BLaER1 (cell line): ENCODE measurements around the gene TXNDC2.
"Not testable (repeated sequence)": the region's sequence is repeated elsewhere in the genome, so short reads cannot be mapped to it uniquely, and the experiment has no call there.

Experiments
- H3K27ac ChIP-seq: shearing (Covaris generic); formaldehyde crosslinking; 2 replicates; pipeline ENCODE4 v1.8.1; 2022
- H3K27me3 ChIP-seq: shearing (Covaris generic); formaldehyde crosslinking; 2 replicates; pipeline ENCODE4 v1.8.1; 2022
- H3K36me3 ChIP-seq: shearing (Covaris generic); formaldehyde crosslinking; 2 replicates; pipeline ENCODE4 v1.8.1; 2022
- H3K4me1 ChIP-seq: shearing (Covaris generic); formaldehyde crosslinking; 2 replicates; pipeline ENCODE4 v1.8.1; 2022
- H3K4me2 ChIP-seq: shearing (Covaris generic); formaldehyde crosslinking; 2 replicates; pipeline ENCODE4 v1.8.1; 2022
- H3K4me3 ChIP-seq: shearing (Covaris generic); formaldehyde crosslinking; 2 replicates; pipeline ENCODE4 v1.8.1; 2022
- H3K9ac ChIP-seq: shearing (Covaris generic); formaldehyde crosslinking; 2 replicates; pipeline ENCODE4 v1.8.1; 2022
- H3K9me3 ChIP-seq: shearing (Covaris generic); formaldehyde crosslinking; 2 replicates; pipeline ENCODE4 v1.8.1; 2022
- H4K20me1 ChIP-seq: shearing (Covaris generic); formaldehyde crosslinking; 2 replicates; pipeline ENCODE4 v1.8.1; 2022
- Cebpa-rat ChIP-seq: shearing (Covaris generic); IDR thresholded peaks from 2 replicates; pipeline ENCODE4 v1.8.1; 2022

The TXNDC2 gene

GRCh38 chr18:9878783-9879242 lies 7.0 kb upstream of the TXNDC2 start:
- Histone ChIP-seq H4K20me1 (no peaks in the 10 kb centered on the region), H3K4me2 (no peak overlapping the region), H3K36me3 (no peaks in the 10 kb centered on the region), H3K27ac (no peak overlapping the region), H3K9me3 (no peaks in the 10 kb centered on the region), H3K4me1 (no peaks in the 10 kb centered on the region), H3K4me3 (no peak overlapping the region), H3K9ac (no peak overlapping the region), H3K27me3 (no peaks in the 10 kb centered on the region)
- no peak for TF ChIP-seq Cebpa-rat

- H3K9ac ChIP-seq, result no peak overlapping the region
- no peak overlapping the region for H3K27ac ChIP-seq
- H3K9me3 ChIP-seq, result no peaks in the 10 kb centered on the region
- H3K4me1 ChIP-seq, result no peaks in the 10 kb centered on the region
- H3K36me3 ChIP-seq, result no peaks in the 10 kb centered on the region
- no peaks in the 10 kb centered on the region for H3K27me3 ChIP-seq
- H4K20me1 ChIP-seq, result no peaks in the 10 kb centered on the region
- no peak overlapping the region for H3K4me3 ChIP-seq
- H3K4me2 ChIP-seq, result no peak overlapping the region
- no peak for TF ChIP-seq Cebpa-rat
Measured at GRCh38 chr18:9884090-9884489, 1.7 kb upstream of the TXNDC2 start.

- H3K9ac ChIP-seq, result no peak overlapping the region
- H3K36me3 ChIP-seq, result no peaks in the 10 kb centered on the region
- H3K9me3 ChIP-seq, result no peaks in the 10 kb centered on the region
- H3K27ac ChIP-seq, result no peak overlapping the region
- TF ChIP-seq Cebpa-rat, result no peak
- H3K4me1 ChIP-seq, result no peaks in the 10 kb centered on the region
- H3K4me3 ChIP-seq, result no peak overlapping the region
- H4K20me1 ChIP-seq, result no peaks in the 10 kb centered on the region
- no peaks in the 10 kb centered on the region for H3K27me3 ChIP-seq
- H3K4me2 ChIP-seq, result no peak overlapping the region
Measured at GRCh38 chr18:9884532-9885140, 1.1 kb upstream of the TXNDC2 start.

- H3K4me1 ChIP-seq, result no peaks in the 10 kb centered on the region
- no peak overlapping the region for H3K27ac ChIP-seq
Measured at GRCh38 chr18:9886005-9886348, 204 bp downstream of the TXNDC2 start.

GRCh38 chr18:9887992-9888391 lies 2.2 kb downstream of the TXNDC2 start:
- H4K20me1 ChIP-seq, result no peaks in the 10 kb centered on the region
- TF ChIP-seq Cebpa-rat, result no peak
- no peak overlapping the region for H3K4me3 ChIP-seq
- H3K27me3 ChIP-seq, result no peaks in the 10 kb centered on the region
- H3K4me1 ChIP-seq, result no peaks in the 10 kb centered on the region
- no peaks in the 10 kb centered on the region for H3K36me3 ChIP-seq
- H3K4me2 ChIP-seq, result no peak overlapping the region
- no peak overlapping the region for H3K27ac ChIP-seq
- no peaks in the 10 kb centered on the region for H3K9me3 ChIP-seq
- H3K9ac ChIP-seq, result no peak overlapping the region

More at GRCh38 chr18:9886005-9886348, 204 bp downstream of the TXNDC2 start:
- Histone ChIP-seq H3K4me2 (no peak overlapping the region), H4K20me1 (no peaks in the 10 kb centered on the region), H3K27me3 (no peaks in the 10 kb centered on the region), H3K9me3 (no peaks in the 10 kb centered on the region), H3K36me3 (no peaks in the 10 kb centered on the region), H3K4me3 (no peak overlapping the region), H3K9ac (no peak overlapping the region)
- TF ChIP-seq Cebpa-rat, result no peak

GRCh38 chr18:9890196-9890595 lies 4.4 kb downstream of the TXNDC2 start:
- TF ChIP-seq Cebpa-rat, result no peak
- no peaks in the 10 kb centered on the region for H3K36me3 ChIP-seq
- H4K20me1 ChIP-seq, result no peaks in the 10 kb centered on the region
- H3K27me3 ChIP-seq, result no peaks in the 10 kb centered on the region
- H3K9ac ChIP-seq, result no peak overlapping the region
- no peaks in the 10 kb centered on the region for H3K9me3 ChIP-seq
- no peak overlapping the region for H3K4me3 ChIP-seq
- H3K4me1 ChIP-seq, result no peaks in the 10 kb centered on the region
- no peak overlapping the region for H3K27ac ChIP-seq
- H3K4me2 ChIP-seq, result no peak overlapping the region

- Histone ChIP-seq H3K36me3 (no peaks in the 10 kb centered on the region), H3K4me2 (no peak overlapping the region), H4K20me1 (no peaks in the 10 kb centered on the region), H3K27me3 (no peaks in the 10 kb centered on the region), H3K4me1 (no peaks in the 10 kb centered on the region), H3K9me3 (no peaks in the 10 kb centered on the region), H3K4me3 (no peak overlapping the region), H3K27ac (no peak overlapping the region), H3K9ac (no peak overlapping the region)
- TF ChIP-seq Cebpa-rat, result no peak
Measured at GRCh38 chr18:9890957-9891356, 5.2 kb downstream of the TXNDC2 start.

- H3K27ac ChIP-seq, H3K27me3 ChIP-seq, H3K9ac ChIP-seq, H3K4me1 ChIP-seq, H4K20me1 ChIP-seq, H3K36me3 ChIP-seq, H3K9me3 ChIP-seq, H3K4me2 ChIP-seq, H3K4me3 ChIP-seq: not testable (repeated sequence)
Measured at GRCh38 chr18:9891515-9891914, 5.7 kb downstream of the TXNDC2 start.

- no peak for TF ChIP-seq Cebpa-rat
- H4K20me1 ChIP-seq, result no peaks in the 10 kb centered on the region
- no peak overlapping the region for H3K4me3 ChIP-seq
- H3K27ac ChIP-seq, result no peak overlapping the region
- H3K9me3 ChIP-seq, result no peaks in the 10 kb centered on the region
- no peaks in the 10 kb centered on the region for H3K4me1 ChIP-seq
- no peak overlapping the region for H3K9ac ChIP-seq
- no peak overlapping the region for H3K4me2 ChIP-seq
- H3K27me3 ChIP-seq, result no peaks in the 10 kb centered on the region
- H3K36me3 ChIP-seq, result no peaks in the 10 kb centered on the region
Measured at GRCh38 chr18:9894454-9895068, 8.8 kb downstream of the TXNDC2 start.

GRCh38 chr18:9897129-9897528 lies 11.4 kb downstream of the TXNDC2 start:
- no peak overlapping the region for H3K4me3 ChIP-seq

GRCh38 chr18:9897787-9898291 lies 12.1 kb downstream of the TXNDC2 start:
- H3K36me3 ChIP-seq, H3K4me2 ChIP-seq, H4K20me1 ChIP-seq, H3K4me3 ChIP-seq, H3K27me3 ChIP-seq, H3K27ac ChIP-seq, H3K4me1 ChIP-seq, H3K9ac ChIP-seq, H3K9me3 ChIP-seq: not testable (repeated sequence)

More at GRCh38 chr18:9897129-9897528, 11.4 kb downstream of the TXNDC2 start:
- Histone ChIP-seq H3K9me3 (no peaks in the 10 kb centered on the region), H3K4me1 (no peaks in the 10 kb centered on the region), H3K36me3 (no peaks in the 10 kb centered on the region), H3K9ac (no peak overlapping the region), H3K27me3 (no peaks in the 10 kb centered on the region), H4K20me1 (no peaks in the 10 kb centered on the region), H3K27ac (no peak overlapping the region), H3K4me2 (no peak overlapping the region)
- TF ChIP-seq Cebpa-rat, result no peak
